Smooth muscle cell (in vitro differentiated cells): ENCODE data around the gene RNF13. TPM values are rescaled to one million over a fixed set of nuclear protein-coding genes. Genes with fewer than 3 reads are reported as not detected.

Experiments
- DNase-seq: peaks from one replicate; lab custom pipeline; 2025; ENCODE audit not compliant: unreplicated experiment; lab: John Stamatoyannopoulos, UW
- H2AFZ ChIP-seq: fragments of 200-600 bp; sonication (generic); 2 replicates; pipeline ENCODE4 v1.6.0; 2016; ENCODE audit warnings: antibody characterized with exemption, low read depth, mild to moderate bottlenecking
- H3F3A ChIP-seq: fragments of 200-600 bp; sonication (generic); 2 replicates; pipeline ENCODE4 v1.6.0; 2017; ENCODE audit warnings: antibody characterized with exemption, low read depth
- H3K27ac ChIP-seq: fragments of 200-600 bp; sonication (generic); 2 replicates; pipeline ENCODE4 v1.5.1; 2016; ENCODE audit warnings: low read depth, mild to moderate bottlenecking
- H3K27me3 ChIP-seq: fragments of 200-600 bp; sonication (generic); 2 replicates; pipeline ENCODE4 v1.6.1; 2016; ENCODE audit warnings: low read depth, mild to moderate bottlenecking
- H3K36me3 ChIP-seq: fragments of 200-600 bp; sonication (generic); 2 replicates; pipeline ENCODE4 v1.5.1; 2016; ENCODE audit warnings: low read depth
- H3K4me1 ChIP-seq: fragments of 200-600 bp; sonication (generic); 2 replicates; pipeline ENCODE4 v1.5.1; 2016; ENCODE audit warnings: low read depth
- H3K4me2 ChIP-seq: fragments of 200-600 bp; sonication (generic); 2 replicates; pipeline ENCODE4 v1.6.0; 2016; ENCODE audit warnings: mild to moderate bottlenecking
- H3K4me3 ChIP-seq: fragments of 200-600 bp; sonication (generic); 2 replicates; pipeline ENCODE4 v1.5.1; 2016; ENCODE audit warnings: mild to moderate bottlenecking
- H3K79me2 ChIP-seq: fragments of 200-600 bp; sonication (generic); 2 replicates; pipeline ENCODE4 v1.6.0; 2016; ENCODE audit warnings: low read depth, mild to moderate bottlenecking
- H3K9ac ChIP-seq: fragments of 200-600 bp; sonication (generic); 2 replicates; pipeline ENCODE4 v1.6.0; 2016; ENCODE audit warnings: low read depth
- H3K9me3 ChIP-seq: fragments of 200-600 bp; sonication (generic); replicated peaks from 2 replicates; pipeline ENCODE4 v1.5.1; 2016; ENCODE audit warnings: low read depth
- H4K20me1 ChIP-seq: fragments of 200-600 bp; sonication (generic); 2 replicates; pipeline ENCODE4 v1.6.0; 2016; ENCODE audit warnings: low read depth
- CTCF ChIP-seq: fragments of 200-600 bp; sonication (generic); IDR thresholded peaks from 2 replicates; pipeline ENCODE4 v1.5.1; 2017; ENCODE audit warnings: borderline replicate concordance, mild to moderate bottlenecking, antibody characterized with exemption; ENCODE audit not compliant: insufficient read depth, poor library complexity, severe bottlenecking
- WGBS: methylation state at CpG from one replicate; pipeline ENCODE4 v1.1.7; 2016; ENCODE audit warnings: low lambda C conversion rate; 5-methylcytosine and 5-hydroxymethylcytosine counted together
- polyA plus RNA-seq: library from polyadenylated mRNA; unstranded; fragments of >200 nt; fragmentation: Nextera tagmentation; extraction: Ambion mirVana; gene quantifications from 2 replicates; pipeline ENCODE4 v1.2.1, GENCODE V29; 2016
- total RNA-seq: library from RNA; depleted of rRNA; stranded (reverse); fragments of >200 nt; gene quantifications from 2 replicates; pipeline ENCODE4 v1.2.3, GENCODE V29; 2014

The RNF13 gene
- total and polyA plus RNA-seq, 2 experiments from 2014 or later: 46.1 to 81.9 TPM

- Histone ChIP-seq H4K20me1 (peaks cover 77% of the 10 kb centered on the region), H3K9me3 (no peaks in the 10 kb centered on the region), H3K27me3 (no peaks in the 10 kb centered on the region), H3K4me1 (no peaks in the 10 kb centered on the region), H3K79me2 (peaks cover 12% of the 10 kb centered on the region), H3K27ac (no peak overlapping the region), H2AFZ (no peak overlapping the region), H3F3A (no peaks in the 10 kb centered on the region), H3K4me2 (no peak overlapping the region), H3K4me3 (no peak overlapping the region), H3K36me3 (peaks cover 4% of the 10 kb centered on the region), H3K9ac (no peak overlapping the region)
- 91% methylated on average over 1 of the region's 1 CpG for WGBS
- DNase-seq: no peak
- TF ChIP-seq CTCF: no peak
Observed at GRCh38 chr3:149848238-149848637, 35.2 kb downstream of the RNF13 start.

GRCh38 chr3:149848688-149849087 lies 35.7 kb downstream of the RNF13 start:
- Histone ChIP-seq H3F3A (no peaks in the 10 kb centered on the region), H4K20me1 (peaks cover 72% of the 10 kb centered on the region), H3K4me3 (no peak overlapping the region), H3K27ac (no peak overlapping the region), H3K4me1 (no peaks in the 10 kb centered on the region), H3K79me2 (peaks cover 9% of the 10 kb centered on the region), H3K36me3 (peaks cover 4% of the 10 kb centered on the region), H3K9me3 (no peaks in the 10 kb centered on the region), H2AFZ (no peak overlapping the region), H3K4me2 (no peak overlapping the region), H3K27me3 (no peaks in the 10 kb centered on the region), H3K9ac (no peak overlapping the region)
- 92% methylated on average over 1 of the region's 1 CpG for WGBS
- no peak for TF ChIP-seq CTCF
- DNase-seq: no peak

- H4K20me1 ChIP-seq: peaks cover 49% of the 10 kb centered on the region
- H3K4me2 ChIP-seq: no peak overlapping the region
- H3K79me2 ChIP-seq: no peaks in the 10 kb centered on the region
- H3K27me3 ChIP-seq: no peaks in the 10 kb centered on the region
- no peak overlapping the region for H3K27ac ChIP-seq
- H3F3A ChIP-seq: no peaks in the 10 kb centered on the region
- TF ChIP-seq CTCF: no peak
- H2AFZ ChIP-seq: no peak overlapping the region
- no peaks in the 10 kb centered on the region for H3K9me3 ChIP-seq
- no peak overlapping the region for H3K4me3 ChIP-seq
- no peak for DNase-seq
- peaks cover 9% of the 10 kb centered on the region for H3K36me3 ChIP-seq
- 81% methylated on average over 6 of the region's 6 CpGs for WGBS
- no peak overlapping the region for H3K9ac ChIP-seq
- no peaks in the 10 kb centered on the region for H3K4me1 ChIP-seq
Observed at GRCh38 chr3:149850787-149851584, 38.0 kb downstream of the RNF13 start.

- WGBS: 80% methylated on average over 2 of the region's 2 CpGs
Observed at GRCh38 chr3:149858911-149859310, 45.9 kb downstream of the RNF13 start.

More at GRCh38 chr3:149858911-149859310, 45.9 kb downstream of the RNF13 start:
- TF ChIP-seq CTCF: no peak
- H3K4me2 ChIP-seq: no peak overlapping the region
- no peak for DNase-seq
- no peaks in the 10 kb centered on the region for H4K20me1 ChIP-seq
- H3K4me3 ChIP-seq: no peak overlapping the region
- no peaks in the 10 kb centered on the region for H3K4me1 ChIP-seq
- no peak overlapping the region for H3K27ac ChIP-seq
- no peak overlapping the region for H2AFZ ChIP-seq
- H3K79me2 ChIP-seq: no peaks in the 10 kb centered on the region
- H3K36me3 ChIP-seq: peaks cover 6% of the 10 kb centered on the region
- no peaks in the 10 kb centered on the region for H3K9me3 ChIP-seq
- no peaks in the 10 kb centered on the region for H3K27me3 ChIP-seq
- no peak overlapping the region for H3K9ac ChIP-seq
- H3F3A ChIP-seq: no peaks in the 10 kb centered on the region
